Epithelial cell of proximal tubule (primary cell): ENCODE results near the gene FLT1. TPM values are rescaled to one million over a fixed set of nuclear protein-coding genes. Genes with fewer than 3 reads are reported as not detected.

ENCODE experiments used
- DNase-seq: peaks from one replicate; pipeline ENCODE4 v3.0.0-alpha.2; 2011; ENCODE audit warnings: low read depth
- H3K4me3 ChIP-seq: 2 replicates; pipeline ENCODE4 v1.5.1; 2011; ENCODE audit warnings: low read depth, mild to moderate bottlenecking, low read length
- CTCF ChIP-seq: conservative IDR thresholded peaks from 2 replicates; pipeline ENCODE4 v1.5.1; 2012; ENCODE audit warnings: low read depth, mild to moderate bottlenecking, low read length
- total RNA-seq: library from RNA; depleted of rRNA; stranded (reverse); fragments of >200 nt; gene quantifications from 2 replicates; pipeline ENCODE4 v1.2.3, GENCODE V29; 2015

FLT1 gene
- total RNA-seq, 1 donor from 2014 or later: 0.17 TPM

- no peak for DNase-seq
- no peak overlapping the region for H3K4me3 ChIP-seq
- TF ChIP-seq CTCF: no peak
These were observed 124.5 kb downstream of the FLT1 start for GRCh38 chr13:28370448-28370847.

GRCh38 chr13:28358708-28359107 lies 136.2 kb downstream of the FLT1 start:
- DNase-seq: no peak
- TF ChIP-seq CTCF: no peak
- no peak overlapping the region for H3K4me3 ChIP-seq

GRCh38 chr13:28357911-28358433 lies 137.0 kb downstream of the FLT1 start:
- no peak for TF ChIP-seq CTCF
- no peak overlapping the region for H3K4me3 ChIP-seq
- DNase-seq: no peak

- no peak overlapping the region for H3K4me3 ChIP-seq
- DNase-seq: no peak
- TF ChIP-seq CTCF: no peak
These were observed 137.6 kb downstream of the FLT1 start for GRCh38 chr13:28357247-28357825.

- no peak for TF ChIP-seq CTCF
- H3K4me3 ChIP-seq: no peak overlapping the region
- no peak for DNase-seq
These were observed 138.3 kb downstream of the FLT1 start for GRCh38 chr13:28356561-28357021.

- TF ChIP-seq CTCF: no peak
- DNase-seq: no peak
- H3K4me3 ChIP-seq: no peak overlapping the region
These were observed 139.0 kb downstream of the FLT1 start for GRCh38 chr13:28355822-28356371.
